Measurements from ENCODE around the gene TSC22D3. TPM values are rescaled to one million over a fixed set of nuclear protein-coding genes. Genes with fewer than 3 reads are reported as not detected.
A peak's percentile ranks its signal among the peaks of the same experiment; 100 is the strongest.

Gene TSC22D3
- polyA plus RNA-seq, 6 donors from 2014 or later: 962 to 3,491 (median 1,874) TPM

DNA sequence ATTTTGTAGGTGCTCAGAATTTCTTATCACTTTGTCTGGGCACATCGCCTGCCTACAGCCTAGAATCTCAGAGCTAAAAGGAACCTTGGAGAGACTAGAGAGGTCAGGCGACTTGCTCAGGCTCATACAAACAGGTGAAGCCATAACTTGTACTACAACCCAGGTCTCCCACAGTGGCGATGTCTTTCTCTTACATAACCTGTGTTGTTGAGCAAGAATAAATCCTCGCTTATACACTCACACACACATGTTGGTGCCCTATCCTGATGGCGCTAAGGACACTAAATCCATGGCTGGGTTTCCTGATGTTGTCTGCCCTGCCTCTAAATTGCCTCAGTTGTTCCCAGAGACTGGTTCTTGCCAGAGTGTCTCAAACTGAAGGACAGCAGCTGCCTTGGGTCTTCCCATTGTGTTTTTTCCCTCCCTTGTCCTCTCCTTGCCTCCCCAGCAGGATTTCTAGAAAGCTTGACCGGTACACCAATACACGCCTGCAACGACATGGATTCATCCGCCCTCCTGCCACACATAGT is 1.6 kb downstream of the TSC22D3 start:
- Mint-ChIP-seq H3K4me1 (peaks cover 13 to 20% (median 15%) of the 10 kb centered on the region in 3 donors), H3K36me3 (no peaks in the 10 kb centered on the region), H3K27me3 (peaks cover 0 to 15% (median 0%) of the 10 kb centered on the region in 3 donors), H3K4me3 (peak overlapping the region in 5 of 8 donors; percentile 12 to 90 (median 79)), H3K27ac (peak overlapping the region in 2 of 6 donors; percentile 25 to 36), H3K9me3 (peaks cover 0 to 2% (median 0%) of the 10 kb centered on the region in 7 donors)
- ATAC-seq (ENCODE audit: low read depth in 2 of 2) (no peak), DNase-seq (no peak)

GRCh38 chrX:107773206-107773605 is 2.4 kb downstream of the TSC22D3 start:
- peaks cover 0 to 2% (median 0%) of the 10 kb centered on the region in 7 donors for H3K9me3 Mint-ChIP-seq
- H3K36me3 Mint-ChIP-seq: no peaks in the 10 kb centered on the region
- DNase-seq: no peak
- peaks cover 0 to 15% (median 0%) of the 10 kb centered on the region in 3 donors for H3K27me3 Mint-ChIP-seq
- ATAC-seq (ENCODE audit: low read depth in 2 of 2): no peak
- no peak overlapping the region for H3K27ac Mint-ChIP-seq
- H3K4me1 Mint-ChIP-seq: peaks cover 13 to 20% (median 15%) of the 10 kb centered on the region in 3 donors
- H3K4me3 Mint-ChIP-seq: peak overlapping the region in 1 of 8 donors; percentile 18

- Mint-ChIP-seq H3K27me3 (no peaks in the 10 kb centered on the region), H3K9me3 (no peaks in the 10 kb centered on the region), H3K27ac (no peak overlapping the region), H3K4me1 (peaks cover 0 to 7% (median 0%) of the 10 kb centered on the region in 3 donors), H3K4me3 (no peak overlapping the region), H3K36me3 (no peaks in the 10 kb centered on the region)
- no peak for ATAC-seq (ENCODE audit: low read depth in 2 of 2)
- DNase-seq: no peak
Measured at GRCh38 chrX:107769581-107770317, 5.8 kb downstream of the TSC22D3 start.

DNA sequence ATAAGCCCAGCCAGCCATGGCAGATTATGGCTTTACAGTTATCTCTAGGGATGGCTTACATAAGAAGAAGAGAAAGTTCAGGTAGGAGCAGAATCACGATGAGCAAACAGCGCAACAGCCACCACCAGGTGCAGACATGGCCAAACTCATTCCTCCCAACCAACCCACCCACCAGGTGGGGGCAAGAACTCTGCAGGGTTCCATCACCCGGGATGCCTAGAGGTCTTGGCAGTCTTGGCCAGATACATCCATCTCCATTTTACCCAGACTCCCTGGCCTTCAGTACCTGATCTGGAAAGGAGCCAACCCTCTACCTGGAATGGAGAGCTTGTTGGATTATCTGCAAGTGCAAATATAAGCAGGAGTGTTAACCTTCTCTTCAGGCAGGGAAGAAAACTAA is 7.5 kb downstream of the TSC22D3 start:
- peak overlapping the region in 1 of 6 donors; percentile 37 for H3K27ac Mint-ChIP-seq
- no peaks in the 10 kb centered on the region for H3K4me1 Mint-ChIP-seq
- ATAC-seq (ENCODE audit: low read depth in 2 of 2) (no peak), DNase-seq (no peak)
- no peaks in the 10 kb centered on the region for H3K36me3 Mint-ChIP-seq
- H3K9me3 Mint-ChIP-seq: no peaks in the 10 kb centered on the region
- H3K27me3 Mint-ChIP-seq: no peaks in the 10 kb centered on the region
- H3K4me3 Mint-ChIP-seq: no peak overlapping the region

DNA sequence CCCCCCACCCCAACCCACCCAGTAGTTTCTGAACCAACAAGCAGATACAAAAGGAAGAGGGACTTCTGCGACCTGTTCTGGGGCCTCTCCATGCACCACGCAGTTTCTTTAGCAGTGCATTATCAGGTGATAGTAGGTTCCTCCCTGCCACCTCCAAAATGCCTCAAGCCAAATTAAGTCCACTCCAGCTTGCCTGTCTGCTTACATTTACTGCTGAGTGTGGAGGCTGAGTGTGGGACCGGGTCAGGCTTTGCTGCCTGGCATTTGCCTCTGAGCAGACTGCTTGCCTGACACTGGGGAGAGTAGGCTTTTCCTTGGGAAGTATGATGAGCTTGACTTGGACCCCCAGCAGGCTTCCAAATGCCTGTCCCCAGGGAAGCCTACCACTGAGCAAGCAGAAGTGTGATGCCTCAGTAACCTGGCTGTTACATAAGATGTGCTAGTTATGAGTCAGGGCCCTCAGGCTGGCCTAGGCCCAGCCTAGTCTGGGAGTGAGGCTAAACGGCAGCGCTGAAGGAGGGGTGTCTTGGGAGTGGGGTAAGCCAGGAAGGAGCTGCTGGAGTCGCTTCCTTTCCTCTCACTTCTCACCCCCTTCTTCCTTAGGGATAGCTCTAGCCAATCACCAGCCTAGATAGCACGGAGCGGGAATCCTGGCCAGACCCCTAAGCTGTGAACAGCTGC is 9.0 kb downstream of the TSC22D3 start:
- no peak overlapping the region for H3K4me3 Mint-ChIP-seq
- H3K27me3 Mint-ChIP-seq: no peaks in the 10 kb centered on the region
- H3K27ac Mint-ChIP-seq: no peak overlapping the region
- H3K36me3 Mint-ChIP-seq: peaks cover 0 to 7% of the 10 kb centered on the region in 2 donors
- ATAC-seq (ENCODE audit: low read depth in 2 of 2): no peak
- no peaks in the 10 kb centered on the region for H3K4me1 Mint-ChIP-seq
- no peaks in the 10 kb centered on the region for H3K9me3 Mint-ChIP-seq
- no peak for DNase-seq

GRCh38 chrX:107764845-107765608 is 10.6 kb downstream of the TSC22D3 start:
- H3K27ac Mint-ChIP-seq: no peak overlapping the region
- no peak for ATAC-seq (ENCODE audit: low read depth in 2 of 2)
- no peaks in the 10 kb centered on the region for H3K27me3 Mint-ChIP-seq
- peaks cover 0 to 7% of the 10 kb centered on the region in 2 donors for H3K36me3 Mint-ChIP-seq
- H3K4me3 Mint-ChIP-seq: no peak overlapping the region
- H3K4me1 Mint-ChIP-seq: no peaks in the 10 kb centered on the region
- H3K9me3 Mint-ChIP-seq: no peaks in the 10 kb centered on the region
- DNase-seq: no peak

DNA sequence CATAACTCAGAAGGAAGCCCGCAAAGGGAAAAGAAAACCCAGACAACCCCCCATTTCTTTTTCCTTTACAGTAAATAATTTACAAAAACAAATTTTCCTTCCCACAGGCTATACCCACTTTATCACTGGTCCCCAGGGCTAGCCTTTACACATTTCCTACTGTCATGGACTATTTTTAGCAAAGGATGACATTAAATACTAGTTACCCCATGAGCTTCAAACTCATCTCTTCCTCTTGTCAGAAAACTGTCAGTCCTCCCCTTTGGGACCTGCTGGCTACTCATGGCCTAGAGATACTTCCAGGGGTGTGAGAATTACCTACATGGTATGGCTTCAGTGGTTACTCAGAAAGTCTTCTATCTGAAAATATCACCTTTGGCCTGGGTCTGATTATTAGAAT is 11.9 kb downstream of the TSC22D3 start:
- Mint-ChIP-seq H3K27ac (peak overlapping the region in 2 of 6 donors; percentile 35 to 72), H3K27me3 (no peaks in the 10 kb centered on the region), H3K4me1 (no peaks in the 10 kb centered on the region), H3K9me3 (no peaks in the 10 kb centered on the region), H3K4me3 (no peak overlapping the region), H3K36me3 (peaks cover 0 to 7% of the 10 kb centered on the region in 2 donors)
- no peak for DNase-seq
- no peak for ATAC-seq (ENCODE audit: low read depth in 2 of 2)

DNA sequence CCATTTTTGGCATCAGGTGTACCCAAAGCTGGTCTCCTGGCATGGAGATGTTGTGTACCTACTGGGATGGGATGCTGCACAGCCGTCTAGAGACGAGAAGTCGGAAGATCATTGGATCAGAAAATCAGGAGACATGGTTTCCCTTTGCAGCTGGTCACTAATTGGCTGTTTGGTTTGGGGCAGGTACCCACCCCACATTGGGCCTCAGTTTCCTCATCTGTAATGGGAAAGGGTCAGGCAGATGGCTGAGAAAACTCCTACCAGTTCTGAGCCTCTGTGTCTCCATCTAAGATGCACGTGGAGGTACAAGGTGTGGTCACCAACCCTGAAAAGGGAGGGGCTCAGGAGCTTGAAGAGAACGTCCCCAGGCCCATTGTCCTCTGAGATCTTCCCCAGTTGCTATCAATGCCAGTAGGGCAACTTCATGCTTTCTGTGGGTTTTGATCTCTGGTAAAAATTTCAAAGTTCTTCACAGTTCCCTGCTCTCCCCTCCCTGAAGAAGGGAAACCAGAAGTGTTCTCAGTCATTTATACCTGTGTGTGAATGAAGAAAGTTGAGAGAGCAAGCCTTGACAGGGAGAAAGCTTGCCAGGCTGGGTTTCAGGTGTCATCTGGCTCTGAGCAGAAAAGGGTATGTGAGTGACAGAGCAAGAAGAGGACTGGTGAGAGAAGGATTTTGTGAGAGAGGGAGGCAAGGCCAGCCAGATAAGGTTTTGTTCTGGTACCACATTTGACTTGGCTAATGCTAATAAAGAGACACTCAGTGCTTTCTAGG is 15.1 kb downstream of the TSC22D3 start:
- H3K9me3 Mint-ChIP-seq: no peaks in the 10 kb centered on the region
- no peaks in the 10 kb centered on the region for H3K27me3 Mint-ChIP-seq
- H3K27ac Mint-ChIP-seq: peak overlapping the region in 1 of 6 donors; percentile 56
- H3K4me1 Mint-ChIP-seq: no peaks in the 10 kb centered on the region
- DNase-seq: no peak
- no peak overlapping the region for H3K4me3 Mint-ChIP-seq
- no peak for ATAC-seq (ENCODE audit: low read depth in 2 of 2)
- H3K36me3 Mint-ChIP-seq: peaks cover 0 to 7% of the 10 kb centered on the region in 2 donors

DNA sequence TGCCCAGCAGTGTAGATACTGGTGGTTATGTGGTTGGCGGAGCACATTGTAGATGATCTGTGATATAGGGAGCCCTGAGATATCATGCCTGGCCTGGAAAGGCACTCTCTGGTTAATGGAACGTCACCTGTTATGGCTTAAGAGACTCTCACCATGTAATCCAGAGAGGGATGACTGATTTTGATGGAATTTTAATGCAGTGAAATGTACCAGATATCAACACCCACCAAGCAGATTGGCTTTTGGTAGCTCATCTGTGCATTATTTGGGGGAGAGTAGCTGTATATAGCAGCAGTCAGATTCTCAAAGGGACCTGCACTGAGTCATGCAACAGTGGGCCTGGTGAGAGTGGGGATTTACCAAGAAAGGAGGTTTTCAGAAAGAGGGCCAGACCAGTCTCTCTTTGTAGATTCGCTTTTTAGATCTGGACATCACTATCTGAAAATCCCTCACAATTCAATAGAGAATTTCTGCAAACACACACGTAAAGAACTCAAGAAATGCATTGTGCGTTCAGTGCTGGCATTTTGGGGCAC is 17.3 kb downstream of the TSC22D3 start:
- no peaks in the 10 kb centered on the region for H3K27me3 Mint-ChIP-seq
- ATAC-seq (ENCODE audit: low read depth in 2 of 2): no peak
- no peak overlapping the region for H3K4me3 Mint-ChIP-seq
- peaks cover 0 to 7% of the 10 kb centered on the region in 2 donors for H3K36me3 Mint-ChIP-seq
- no peak for DNase-seq
- no peaks in the 10 kb centered on the region for H3K9me3 Mint-ChIP-seq
- no peaks in the 10 kb centered on the region for H3K4me1 Mint-ChIP-seq
- no peak overlapping the region for H3K27ac Mint-ChIP-seq

DNA sequence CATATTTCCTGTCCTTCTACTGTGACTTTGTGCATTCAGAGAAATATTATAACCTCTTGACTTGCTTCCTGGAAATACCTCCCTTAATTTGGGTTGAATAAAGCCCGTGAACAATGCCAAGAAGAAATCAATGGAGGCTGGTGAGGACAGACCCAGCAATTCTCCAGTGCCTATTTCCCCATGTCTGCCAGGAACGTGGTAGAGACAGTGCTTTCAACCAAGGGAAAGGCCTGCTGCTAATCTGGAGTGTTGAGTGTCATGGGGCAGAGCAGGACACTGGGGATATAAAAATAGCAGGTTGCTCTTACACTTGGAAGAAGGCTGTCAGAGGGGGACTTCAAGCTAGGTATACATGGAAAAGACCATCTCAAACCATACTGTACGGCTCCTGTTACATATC is 19.9 kb downstream of the TSC22D3 start:
- ATAC-seq (ENCODE audit: low read depth in 2 of 2) (no peak), DNase-seq (no peak)
- Mint-ChIP-seq H3K4me3 (no peak overlapping the region), H3K9me3 (no peaks in the 10 kb centered on the region), H3K27ac (no peak overlapping the region), H3K27me3 (no peaks in the 10 kb centered on the region), H3K4me1 (no peaks in the 10 kb centered on the region), H3K36me3 (no peaks in the 10 kb centered on the region)

DNA sequence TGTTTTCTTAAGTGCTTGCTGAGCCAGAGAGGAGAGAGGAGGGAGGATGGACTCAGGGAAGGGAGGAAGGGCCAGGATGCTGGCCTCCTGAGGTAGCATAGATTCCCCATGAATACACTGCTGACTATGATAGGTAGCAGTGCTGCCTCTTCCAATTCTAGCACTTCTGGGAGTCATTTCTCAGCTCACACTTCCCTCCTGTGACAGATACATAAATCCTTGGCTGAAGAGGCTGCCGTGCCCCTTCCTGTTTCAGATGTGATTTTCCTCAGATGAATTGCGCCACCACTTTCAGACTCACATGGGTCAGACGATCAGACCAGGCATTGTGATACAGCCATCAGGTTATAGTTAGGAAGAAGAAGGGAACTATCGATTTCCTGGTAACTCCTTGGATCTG is 22.4 kb downstream of the TSC22D3 start:
- Mint-ChIP-seq H3K27me3 (no peaks in the 10 kb centered on the region), H3K4me3 (no peak overlapping the region), H3K9me3 (no peaks in the 10 kb centered on the region), H3K27ac (no peak overlapping the region), H3K4me1 (peaks cover 0 to 4% (median 0%) of the 10 kb centered on the region in 3 donors), H3K36me3 (no peaks in the 10 kb centered on the region)
- DNase-seq (no peak), ATAC-seq (ENCODE audit: low read depth in 2 of 2) (no peak)

DNA sequence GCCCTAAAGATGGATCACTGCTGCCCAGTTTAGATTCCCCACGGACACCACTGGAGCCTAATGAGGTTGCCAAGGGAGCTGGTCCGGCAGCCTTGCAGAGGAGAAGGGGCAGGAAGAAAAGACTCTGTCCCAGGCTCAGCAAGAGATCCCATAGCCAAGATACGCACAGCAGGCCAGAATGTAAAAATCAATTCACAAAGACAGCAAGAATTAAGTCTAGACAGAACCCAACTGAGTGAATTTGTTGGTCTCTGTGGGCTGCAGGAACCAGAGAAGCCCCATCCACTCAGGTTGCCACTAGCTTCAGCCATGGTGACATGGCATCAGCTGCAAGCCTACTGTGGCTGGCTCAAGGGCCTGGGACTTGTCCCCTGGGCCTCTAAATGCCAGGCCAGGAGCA is 22.9 kb downstream of the TSC22D3 start:
- H3K27me3 Mint-ChIP-seq: no peaks in the 10 kb centered on the region
- no peak overlapping the region for H3K27ac Mint-ChIP-seq
- H3K9me3 Mint-ChIP-seq: no peaks in the 10 kb centered on the region
- peaks cover 0 to 4% (median 0%) of the 10 kb centered on the region in 3 donors for H3K4me1 Mint-ChIP-seq
- no peak for ATAC-seq (ENCODE audit: low read depth in 2 of 2)
- no peak overlapping the region for H3K4me3 Mint-ChIP-seq
- DNase-seq: no peak
- no peaks in the 10 kb centered on the region for H3K36me3 Mint-ChIP-seq

- DNase-seq (no peak), ATAC-seq (ENCODE audit: low read depth in 2 of 2) (no peak)
- no peaks in the 10 kb centered on the region for H3K27me3 Mint-ChIP-seq
- peaks cover 0 to 4% (median 0%) of the 10 kb centered on the region in 3 donors for H3K4me1 Mint-ChIP-seq
- H3K36me3 Mint-ChIP-seq: no peaks in the 10 kb centered on the region
- H3K27ac Mint-ChIP-seq: peak overlapping the region in 1 of 6 donors; percentile 77
- no peak overlapping the region for H3K4me3 Mint-ChIP-seq
- no peaks in the 10 kb centered on the region for H3K9me3 Mint-ChIP-seq
Measured at GRCh38 chrX:107752043-107752442, 23.5 kb downstream of the TSC22D3 start.
